Measurements from ENCODE around the gene THBS4.

Gene THBS4

DNA sequence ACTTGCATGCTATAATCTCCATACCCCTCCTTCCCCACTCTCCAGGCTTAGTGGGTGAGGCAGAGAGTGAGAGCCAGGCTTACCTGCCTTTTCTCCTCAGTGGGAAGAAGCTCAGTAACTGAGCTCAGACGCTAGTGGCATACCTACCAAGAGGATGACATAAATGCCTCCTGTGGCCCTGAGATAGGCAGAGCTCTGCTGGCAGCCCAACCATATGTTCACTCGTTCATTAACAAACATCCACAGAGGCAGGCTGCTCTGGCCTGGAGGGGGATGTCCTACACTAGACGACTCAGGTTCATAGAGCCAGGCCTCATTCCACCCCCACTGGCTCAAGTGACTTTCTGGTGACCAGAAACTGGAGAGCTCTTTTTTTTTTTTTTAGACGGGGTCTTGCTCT is 81.3 kb downstream of the THBS4 start:
- DNase-seq (ENCODE audit: low spot score): no peak

DNA sequence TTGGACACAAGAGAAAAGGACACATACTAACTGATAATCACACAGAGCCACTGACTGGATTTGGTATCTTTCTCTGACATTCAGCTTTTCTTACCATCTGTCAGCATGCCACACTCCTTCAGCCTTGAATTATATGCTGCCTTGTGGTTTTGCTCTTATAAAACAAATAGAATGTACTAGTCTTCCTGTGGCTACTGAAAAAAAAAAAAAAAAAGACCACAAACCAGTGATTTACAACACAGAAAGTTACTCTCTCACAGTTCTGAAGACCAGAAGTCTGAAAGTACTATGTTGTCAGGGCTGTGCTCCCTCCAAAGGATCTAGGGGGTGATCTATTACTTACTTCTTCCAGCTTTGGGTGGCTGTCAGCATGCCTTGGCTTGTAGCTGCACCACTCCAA is 82.3 kb downstream of the THBS4 start:
- no peak for DNase-seq (ENCODE audit: low spot score)

DNA sequence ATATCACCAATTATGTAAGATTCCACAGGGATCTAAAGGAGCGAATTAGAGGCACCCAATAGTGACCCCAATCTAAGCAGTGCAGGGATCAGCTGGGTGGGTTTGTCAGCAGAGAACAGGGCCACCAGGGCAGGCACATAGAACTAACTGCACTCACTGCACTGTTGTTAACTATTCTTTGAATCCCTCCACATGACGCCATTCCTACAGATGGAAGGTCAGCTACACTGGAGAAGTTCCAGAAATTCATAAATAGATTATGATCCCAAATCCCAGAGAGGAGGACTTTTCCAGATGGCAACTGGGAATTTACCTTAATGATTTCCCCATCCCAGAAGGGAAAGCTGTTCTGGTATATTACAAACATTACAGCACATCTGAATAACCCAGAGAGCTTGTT is 84.2 kb downstream of the THBS4 start:
- no peak for DNase-seq (ENCODE audit: low spot score)

DNA sequence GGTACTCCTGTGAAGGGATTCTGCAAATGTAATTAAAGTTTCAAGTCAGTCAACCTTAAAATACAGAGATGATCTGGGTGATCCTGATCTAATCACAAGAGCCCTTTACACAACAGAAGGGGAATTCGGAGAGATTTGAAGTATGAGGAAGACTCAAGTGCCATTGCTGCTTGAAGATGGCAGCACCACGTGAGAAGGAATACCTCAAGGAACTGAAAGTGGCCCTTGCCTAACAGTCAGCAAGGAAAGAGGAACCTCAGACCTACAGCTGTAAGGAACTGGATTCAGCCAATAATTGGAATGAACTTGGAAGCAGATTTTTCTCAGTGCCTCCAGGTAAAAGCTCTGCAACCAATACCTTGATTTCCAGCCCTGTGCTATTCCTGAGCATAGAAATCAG is 87.4 kb downstream of the THBS4 start:
- DNase-seq (ENCODE audit: low spot score): peak; percentile 56

DNA sequence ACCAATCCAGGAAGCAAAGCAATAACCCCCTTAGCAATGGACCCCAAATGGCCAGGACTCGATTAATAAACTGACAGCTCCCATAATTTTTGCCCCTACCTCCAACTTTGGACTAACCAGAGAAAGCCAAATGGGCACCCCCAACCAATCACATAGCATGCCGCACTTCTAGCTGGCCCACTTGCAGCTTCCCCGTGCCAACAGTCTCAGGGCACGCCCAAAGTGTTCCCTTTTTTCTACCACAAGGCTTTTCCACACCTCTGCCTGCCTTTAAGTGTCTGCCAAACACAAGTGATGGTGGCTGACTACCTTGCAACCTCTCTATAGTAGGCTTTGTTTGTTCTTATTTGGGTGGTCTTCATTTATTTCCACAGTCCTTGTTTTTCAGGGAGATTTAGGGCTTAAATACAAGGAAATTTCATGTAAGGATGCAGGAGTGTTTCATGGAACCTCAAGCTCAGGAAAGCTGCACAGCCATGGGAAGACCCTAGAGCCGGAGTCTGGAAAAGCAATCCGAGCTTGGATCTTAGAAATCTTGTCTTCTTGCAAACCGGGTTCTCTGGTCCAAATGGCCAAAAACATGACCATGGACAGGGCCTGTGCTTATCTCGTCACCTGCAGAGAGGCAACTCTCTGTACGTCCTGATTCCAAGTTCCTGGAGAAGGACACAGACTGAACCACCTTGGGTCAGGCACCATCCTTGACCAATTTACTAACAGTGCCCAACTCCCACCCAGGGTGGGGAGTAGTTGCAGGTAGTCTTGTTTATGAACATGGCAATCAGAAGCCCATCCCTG is 89.2 kb downstream of the THBS4 start:
- DNase-seq (ENCODE audit: low spot score): no peak

DNA sequence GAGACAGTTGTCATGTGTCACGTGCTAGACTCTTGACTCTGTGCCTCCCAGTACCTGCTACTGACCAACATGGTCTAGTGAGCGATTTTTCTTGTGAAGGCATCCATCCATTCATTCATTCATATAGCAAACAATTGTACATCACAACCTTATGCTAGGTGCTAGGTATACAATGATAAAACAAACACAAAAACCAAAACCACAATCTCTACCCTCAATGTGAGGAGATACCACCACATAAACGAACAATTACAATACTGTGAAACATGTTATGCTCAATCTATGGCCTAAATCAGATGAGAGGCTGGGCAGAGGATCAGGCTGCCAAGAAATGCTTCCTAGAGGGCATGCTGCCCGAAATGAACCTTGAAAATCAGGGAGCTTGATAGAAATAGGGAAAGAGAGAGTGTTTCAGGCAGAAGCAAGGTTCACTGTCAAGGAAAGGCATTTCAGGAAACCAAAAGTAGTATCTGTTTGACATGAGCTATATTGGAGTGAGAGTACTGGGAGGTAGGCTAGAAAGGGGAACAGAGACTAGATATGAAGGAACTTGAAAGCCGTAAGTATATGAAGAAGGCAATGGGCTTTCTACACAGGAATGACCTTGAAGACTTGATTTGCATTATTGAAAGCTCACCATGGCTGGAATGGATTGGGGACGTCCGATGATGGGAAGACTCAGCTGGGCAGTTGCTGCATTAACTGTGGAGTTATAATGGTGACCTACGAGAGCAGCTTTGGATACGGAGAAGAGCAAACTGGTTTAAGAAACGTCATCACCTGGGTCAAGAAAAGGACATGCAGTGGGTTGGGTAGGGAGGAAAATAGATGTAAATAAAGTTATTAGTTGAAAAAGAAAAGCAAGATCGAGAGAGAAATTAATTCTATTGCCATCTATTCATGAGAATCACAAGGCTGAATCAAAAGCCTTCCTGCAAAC is 90.1 kb downstream of the THBS4 start:
- no peak for DNase-seq (ENCODE audit: low spot score)

DNA sequence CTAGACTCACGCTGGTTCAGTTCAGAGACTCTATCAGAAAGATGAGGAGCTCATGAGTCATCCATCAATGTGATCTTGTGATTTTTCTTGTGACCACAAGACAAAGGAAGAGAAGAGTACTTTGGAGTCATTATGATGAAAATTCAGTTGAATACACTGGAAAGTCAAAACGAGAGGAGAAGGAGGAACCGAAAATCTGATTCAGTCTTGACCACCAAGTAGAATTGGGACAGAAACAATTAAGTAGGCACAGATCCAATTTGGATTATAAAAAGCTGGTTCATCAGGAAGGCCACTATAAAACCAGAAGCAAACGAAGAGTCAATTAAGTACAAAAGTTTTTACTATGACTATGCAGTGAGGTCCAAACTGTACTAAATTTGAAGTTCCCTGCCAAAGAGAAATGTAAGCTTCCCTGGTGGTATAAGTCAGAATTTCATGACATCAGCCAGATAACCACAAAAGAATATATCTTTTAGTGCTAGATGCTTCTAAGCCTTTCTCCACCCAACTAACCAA is 90.9 kb downstream of the THBS4 start:
- DNase-seq (ENCODE audit: low spot score): peak; percentile 58

DNA sequence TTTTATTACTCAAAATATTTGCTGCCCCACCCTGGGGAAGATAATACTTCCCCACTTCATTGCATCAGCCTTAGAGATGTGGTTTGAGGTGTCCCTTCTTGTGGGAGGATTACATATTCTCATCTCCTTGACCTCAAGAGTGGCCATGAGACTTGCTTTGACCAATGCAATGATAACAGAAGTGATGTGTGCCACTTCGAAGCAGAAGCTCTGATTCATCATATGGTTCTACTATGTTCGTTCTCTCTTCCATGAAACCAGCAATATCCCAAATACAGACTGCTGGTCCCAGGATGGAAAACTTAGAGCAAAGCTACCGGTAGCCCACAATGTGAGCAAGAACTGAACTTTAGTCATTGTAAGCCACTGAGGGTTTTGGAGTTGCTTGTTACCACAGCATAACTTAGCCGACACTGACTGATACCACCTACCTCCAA is 92.0 kb downstream of the THBS4 start:
- DNase-seq (ENCODE audit: low spot score): no peak

DNA sequence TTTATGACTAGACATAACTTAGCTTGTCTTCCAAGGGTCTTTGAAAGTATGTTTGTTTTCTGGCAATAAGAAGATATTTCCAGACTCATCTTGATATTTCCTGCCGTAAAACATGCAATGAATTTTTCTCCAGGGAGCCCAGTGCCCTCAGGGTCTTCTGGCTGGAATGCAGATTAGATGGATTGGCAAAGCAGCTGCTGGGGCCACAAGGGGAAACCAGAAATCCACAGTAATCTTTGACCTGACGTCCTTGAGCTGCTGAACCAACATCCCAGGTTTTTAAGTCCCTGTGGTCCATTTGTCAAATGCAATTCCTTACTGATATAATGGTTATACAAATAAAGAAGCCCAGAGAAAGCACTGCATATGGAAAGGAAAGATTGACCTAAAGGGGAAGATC is 93.0 kb downstream of the THBS4 start:
- no peak for DNase-seq (ENCODE audit: low spot score)

DNA sequence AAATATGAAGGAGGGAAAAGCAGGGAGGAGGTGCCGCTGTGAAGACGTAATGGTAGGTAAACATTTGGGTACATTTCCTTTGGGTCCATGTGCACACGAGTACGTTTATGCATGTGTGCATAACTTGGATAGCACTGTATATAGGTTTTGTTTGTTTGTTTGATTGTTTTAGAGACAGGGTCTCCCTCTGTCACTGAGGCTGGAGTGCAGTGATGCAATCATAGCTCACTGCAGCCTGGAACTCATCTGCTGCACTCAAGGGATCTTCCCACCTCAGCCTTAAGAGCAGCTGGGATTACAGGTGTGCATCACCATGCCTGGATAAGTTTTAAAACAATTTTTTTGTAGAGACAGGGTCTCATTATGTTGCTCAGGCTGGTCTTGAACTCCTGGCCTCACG is 94.0 kb downstream of the THBS4 start:
- DNase-seq (ENCODE audit: low spot score): no peak

Data from globus pallidus (tissue), 1 donor.